Measurements from ENCODE around the gene KLHL10. TPM values are rescaled to one million over a fixed set of nuclear protein-coding genes. Genes with fewer than 3 reads are reported as not detected.

Gene KLHL10
- total and polyA plus RNA-seq, 2 of the 13 experiments (the other 11 are each of a cell fraction or from before 2014, with no cell fraction given): 0.04 to 0.08 TPM

- TF ChIP-seq CENPBD1 (CRISPR knock-in tag; IDR thresholded peaks at IDR 0.05; ENCODE audit: borderline replicate concordance, low read depth) (no peak), AFF4 (CRISPR knock-in tag; IDR thresholded peaks at IDR 0.05) (no peak; the same call in 1 of the 2 replicates), CREB1 (IDR thresholded peaks at IDR 0.05) (0 out of 2 replicates have a peak, but pooled peaks have one; percentile 5), CREB1 (CRISPR knock-in tag; IDR thresholded peaks at IDR 0.05) (no peak), ZC3H4 (CRISPR knock-in tag; IDR thresholded peaks at IDR 0.05; ENCODE audit: borderline replicate concordance) (no peak), EP300 (IDR thresholded peaks at IDR 0.05; ENCODE audit: low read depth in 2 of 2, low read length in 2 of 2) (peak in 1 of 2 experiments; percentile 38; a peak in 1 of 4 replicates), EP300 (CRISPR knock-in tag; IDR thresholded peaks at IDR 0.05; ENCODE audit: borderline replicate concordance) (no peak), DBP (CRISPR knock-in tag; IDR thresholded peaks at IDR 0.05; ENCODE audit: not compliant biosample characterization) (no peak), CBX5 (CRISPR knock-in tag; IDR thresholded peaks at IDR 0.05; ENCODE audit: borderline replicate concordance) (peak; percentile 16; the same call in 1 of the 2 replicates), ZNF101 (CRISPR knock-in tag; IDR thresholded peaks at IDR 0.05; ENCODE audit: borderline replicate concordance, low read depth) (no peak)
Observed at GRCh38 chr17:41812381-41813151, 25.1 kb upstream of the KLHL10 start, which contains the start of gene FKBP10 (continued).
